K562 (cell line): Measurements from ENCODE around the gene WBP2NL. TPM values are rescaled to one million over a fixed set of nuclear protein-coding genes. Genes with fewer than 3 reads are reported as not detected.

ENCODE experiments used
- ATAC-seq: fragments of 200-7000 bp; cut with Tn5 transposase; 3 replicates; pipeline ENCODE4 v1.9.1; 2020; ENCODE audit warnings: moderate library complexity
- BruUV-seq: library from RNA; stranded (reverse); fragments of 400-500 nt; replicated peaks from 2 replicates; lab custom pipeline; 2021; lab: Mats Ljungman, UMichigan
- CTCF ChIA-PET: fragments of 300-600 bp; formaldehyde crosslinking; extraction: SDS; loops from one replicate; lab custom pipeline; 2021; ENCODE audit warnings: low intra/inter-chr PET ratio; lab: Yijun Ruan, JAX
- POLR2A ChIA-PET: fragments of 300-600, 350-650 bp; sonication (Branson Sonifier 250); formaldehyde crosslinking; extraction: SDS; loops from one replicate; lab custom pipeline; 2021; ENCODE audit warnings: antibody characterized with exemption, inconsistent platforms; lab: Yijun Ruan, JAX
- DNase-seq, 4 experiments: peaks; one replicate each; pipeline versions ENCODE4 v3.0.0 to v3.0.0-alpha.2; 2011 to 2018; ENCODE audit warnings: low spot score in 3 of 4, mixed read lengths in 3 of 4; ENCODE audit errors: extremely low read depth in 1 of 4
- FAIRE-seq: peaks from 2 replicates; lab custom pipeline; 2011; peaks lifted over from hg19 to GRCh38; lab: Jason Lieb, UNC
- H2AFZ ChIP-seq: 2 replicates; pipeline ENCODE4 v1.6.0; 2011; ENCODE audit warnings: low read depth, low read length, control low read depth, inconsistent platforms
- H3K27ac ChIP-seq: fragments of 200-600 bp; 3 replicates; pipeline ENCODE4 v1.8.0; 2011; ENCODE audit warnings: low read depth, mild to moderate bottlenecking, control low read depth, inconsistent platforms, low read length, moderate library complexity, mixed read lengths; ENCODE audit errors: extremely low read depth
- H3K27me3 ChIP-seq, 2 experiments: fragments of 300-600 bp in 1 of 2; 2 replicates in 1 of 2; 3 replicates in 1 of 2; pipeline versions ENCODE4 v1.6.0 to v1.8.0; 2011; ENCODE audit warnings: inconsistent platforms in 2 of 2, low read length in 2 of 2, mild to moderate bottlenecking in 1 of 2, mixed read lengths in 1 of 2, moderate library complexity in 1 of 2; ENCODE audit not compliant: control insufficient read depth in 2 of 2, insufficient read depth in 2 of 2
- H3K36me3 ChIP-seq: fragments of 300-600 bp; 3 replicates; pipeline ENCODE4 v1.8.0; 2011; ENCODE audit warnings: mild to moderate bottlenecking, low read length, inconsistent platforms; ENCODE audit not compliant: control insufficient read depth, insufficient read depth
- H3K4me1 ChIP-seq, 2 experiments: fragments of 200-600 bp in 1 of 2; replicated peaks in 1 of 2; 2 replicates in 1 of 2; 3 replicates in 1 of 2; pipeline versions ENCODE4 v1.5.1 to v1.8.0; 2011; ENCODE audit warnings: inconsistent platforms in 2 of 2, low read length in 2 of 2, mild to moderate bottlenecking in 1 of 2, mixed read lengths in 1 of 2, moderate library complexity in 1 of 2; ENCODE audit not compliant: control insufficient read depth in 2 of 2, insufficient read depth in 2 of 2
- H3K4me2 ChIP-seq: 2 replicates; pipeline ENCODE4 v1.6.1; 2011; ENCODE audit warnings: low read length, control low read depth, inconsistent platforms, mixed read lengths; ENCODE audit not compliant: insufficient read depth
- H3K4me3 ChIP-seq: fragments of 200-600 bp; sonication (generic), shearing (Covaris generic); 2 replicates; pipeline ENCODE4 v1.5.1; 2016; ENCODE audit warnings: control low read depth, inconsistent platforms
- H3K79me2 ChIP-seq: fragments of 200-600 bp; 3 replicates; pipeline ENCODE4 v1.8.0; 2011; ENCODE audit warnings: low read length, inconsistent platforms; ENCODE audit not compliant: control insufficient read depth, insufficient read depth
- H3K9ac ChIP-seq, 2 experiments: 2 replicates each; pipeline versions ENCODE4 v1.6.0 to v1.6.1; 2011; ENCODE audit warnings: low read depth in 2 of 2, low read length in 2 of 2, control low read depth in 1 of 2, inconsistent platforms in 1 of 2, mild to moderate bottlenecking in 1 of 2, mixed read lengths in 1 of 2; ENCODE audit not compliant: insufficient read depth in 1 of 2
- H3K9me1 ChIP-seq: one replicate; pipeline ENCODE4 v1.6.0; 2011; ENCODE audit warnings: inconsistent platforms, mild to moderate bottlenecking, low read length, moderate library complexity; ENCODE audit not compliant: control insufficient read depth, insufficient read depth
- H3K9me3 ChIP-seq: replicated peaks from 2 replicates; pipeline ENCODE4 v1.5.1; 2011; ENCODE audit warnings: low read depth, low read length, inconsistent platforms; ENCODE audit not compliant: control insufficient read depth, insufficient read depth
- H4K20me1 ChIP-seq: replicated peaks from 2 replicates; pipeline ENCODE4 v1.6.1; 2011; ENCODE audit warnings: low read length, inconsistent platforms, mixed read lengths; ENCODE audit not compliant: control insufficient read depth, insufficient read depth
- ADNP ChIP-seq: fragments of 200-800 bp; sonication (Bioruptor generic); IDR thresholded peaks from 2 replicates; pipeline ENCODE4 v1.6.1; 2016; ENCODE audit warnings: missing genetic modification characterization, missing compliant biosample characterization
- CBX1 ChIP-seq: sonication (generic); IDR thresholded peaks from 2 replicates; pipeline ENCODE4 v1.6.1; 2016; ENCODE audit warnings: antibody characterized with exemption, low read depth, mild to moderate bottlenecking
- CTBP1 ChIP-seq: fragments of 450-650 bp; IDR thresholded peaks from 2 replicates; pipeline ENCODE4 v1.6.1; 2016; ENCODE audit warnings: borderline replicate concordance
- HIVEP1 ChIP-seq: fragments of 250-450 bp; sonication (Bioruptor Pico); IDR thresholded peaks from 2 replicates; pipeline ENCODE4 v1.4.0; 2020; ENCODE audit warnings: mild to moderate bottlenecking
- HMG20B ChIP-seq: fragments of 250-450 bp; sonication (Bioruptor Pico); IDR thresholded peaks from 2 replicates; pipeline ENCODE4 v1.5.0; 2021; ENCODE audit warnings: mild to moderate bottlenecking
- KLF16 ChIP-seq: IDR thresholded peaks from 2 replicates; pipeline ENCODE4 v1.6.1; 2016; ENCODE audit warnings: antibody characterized with exemption
- MCM7 ChIP-seq, 2 experiments: fragments of 450-650 bp; IDR thresholded peaks; 2 replicates each; pipeline ENCODE4 v1.6.1; 2016 to 2018
- MLLT1 ChIP-seq, 2 experiments: fragments of 450-650 bp; IDR thresholded peaks; 2 replicates each; pipeline ENCODE4 v1.6.1; 2016
- MTA3 ChIP-seq: fragments of 450-650 bp; formaldehyde crosslinking; IDR thresholded peaks from 2 replicates; pipeline ENCODE4 v1.6.1; 2017; ENCODE audit warnings: mild to moderate bottlenecking, borderline replicate concordance
- NFE2 ChIP-seq: IDR thresholded peaks from 2 replicates; pipeline ENCODE4 v1.6.1; 2014; ENCODE audit warnings: antibody characterized with exemption, low read depth
- SAP30 ChIP-seq: fragments of 200-600 bp; sonication (generic); IDR thresholded peaks from 2 replicates; pipeline ENCODE4 v1.6.1; 2012; ENCODE audit warnings: borderline replicate concordance, low read depth, mild to moderate bottlenecking, moderate library complexity, low read length, control low read depth, inconsistent platforms; ENCODE audit not compliant: insufficient read depth, poor library complexity, severe bottlenecking
- ZFX ChIP-seq: sonication (generic); formaldehyde crosslinking; IDR thresholded peaks from 2 replicates; pipeline ENCODE4 v1.8.0; 2022; ENCODE audit warnings: mild to moderate bottlenecking, missing genetic modification reagents, moderate library complexity
- ZNF140 ChIP-seq: fragments of 250-450 bp; sonication (Bioruptor Pico); IDR thresholded peaks from 2 replicates; pipeline ENCODE4 v1.8.0; 2021; ENCODE audit warnings: moderate library complexity, mild to moderate bottlenecking, inconsistent platforms
- ZNF324 ChIP-seq: fragments of 250-450 bp; sonication (Bioruptor Pico); IDR thresholded peaks from 2 replicates; pipeline ENCODE4 v1.4.0; 2020; ENCODE audit warnings: mild to moderate bottlenecking
- WGBS: fragments of 100-300 bp; shearing (Covaris generic); methylation state at CpG from one replicate; pipeline ENCODE4 v1.1.6; 2016; ENCODE audit warnings: low coverage, mixed read lengths; ENCODE audit not compliant: insufficient coverage; ENCODE audit errors: missing lambda C conversion rate; 5-methylcytosine and 5-hydroxymethylcytosine counted together
- in situ Hi-C: fragments of 300-500 bp; cut with MboI; formaldehyde crosslinking; loops from 4 replicates; pipeline ENCODE4 v1.15.0; 2018; ENCODE audit warnings: inconsistent platforms, mixed read lengths
- intact Hi-C: fragments of 100-400 bp; cut with micrococcal nuclease; formaldehyde crosslinking; loops from 2 replicates; pipeline ENCODE4 v1.14.2; 2022
- polyA plus RNA-seq, 8 experiments: library from polyadenylated mRNA; depleted of rRNA in 4 of 8; stranded (reverse) in 5 of 8; unstranded in 3 of 8; fragments of >200 nt; fragmentation: Nextera tagmentation in 2 of 8; fragmentation: Illumina TruSeq in 1 of 8; extraction: Ambion mirVana in 2 of 8; extraction: Trizol in 1 of 8; gene quantifications; 2 replicates each; pipeline versions ENCODE4 v1.2.1 to v1.2.3, GENCODE V29; 2011 to 2014; ENCODE audit warnings: inconsistent platforms in 1 of 8, missing spikeins in 1 of 8
- total RNA-seq, 7 experiments: library from RNA; depleted of rRNA in 6 of 7; stranded (reverse); fragments of >200 nt in 6 of 7; fragmentation: Illumina TruSeq in 2 of 7; extraction: Trizol in 2 of 7; gene quantifications; 2 replicates each; pipeline versions ENCODE4 v1.2.1 to v1.2.3, GENCODE V29; 2011 to 2021; ENCODE audit warnings: low replicate concordance in 1 of 7
- TF ChIP-seq, protein P1 (sequence below): sonication (generic); formaldehyde crosslinking; IDR thresholded peaks from 2 replicates; pipeline ENCODE4 v1.9.0; 2022; ENCODE audit warnings: mild to moderate bottlenecking, missing genetic modification reagents
- TF ChIP-seq, protein P2 (sequence below): fragments of 450-650 bp; IDR thresholded peaks from 2 replicates; pipeline ENCODE4 v1.6.1; 2016; ENCODE audit warnings: low read depth, mild to moderate bottlenecking, moderate library complexity
- TF ChIP-seq, protein P3 (sequence below): IDR thresholded peaks from 2 replicates; pipeline ENCODE4 v1.6.1; 2011; ENCODE audit warnings: borderline replicate concordance, low read depth, mild to moderate bottlenecking, moderate library complexity, low read length; ENCODE audit not compliant: insufficient read depth, poor library complexity, severe bottlenecking

WBP2NL gene
- total and polyA plus RNA-seq, 9 of the 15 experiments (the other 6 are each of a cell fraction or from before 2014, with no cell fraction given), result not detected

- TF ChIP-seq HIVEP1 (CRISPR knock-in tag) (no peak), NFE2 (peak; percentile 36; the same call in 1 of the 2 replicates)
Observed at GRCh38 chr22:42022162-42022847, 23.7 kb downstream of the WBP2NL start (continued).

DNA sequence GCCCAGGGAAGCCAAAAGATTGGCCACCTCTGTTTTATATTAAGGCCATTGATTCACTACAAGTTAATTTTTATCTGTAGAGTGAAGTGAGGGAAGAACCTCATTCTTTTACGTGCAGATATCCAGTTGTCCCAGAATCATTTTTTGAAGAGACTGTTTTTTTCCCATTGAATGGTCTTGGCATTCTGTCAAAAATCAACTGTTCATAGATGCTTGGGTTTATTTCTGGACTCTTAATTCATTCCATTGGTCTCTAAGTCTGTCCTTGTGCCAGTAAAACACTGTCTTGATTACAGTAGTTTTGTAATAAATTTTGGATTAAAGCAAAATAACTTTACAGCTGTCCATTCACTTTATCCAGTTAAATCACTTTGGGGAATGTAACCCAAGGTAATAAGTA lies 26.8 kb downstream of the WBP2NL start:
- Histone ChIP-seq H3K4me3 (no peak overlapping the region), H2AFZ (no peak overlapping the region), H4K20me1 (no peaks in the 10 kb centered on the region), H3K79me2 (no peaks in the 10 kb centered on the region), H3K27ac (no peak overlapping the region), H3K9me1 (no peaks in the 10 kb centered on the region), H3K4me1 (no peaks in the 10 kb centered on the region), H3K27me3 (peaks cover 0 to 7% of the 10 kb centered on the region in 2 experiments; a peak in 2 of 5 replicates), H3K4me2 (no peak overlapping the region), H3K36me3 (no peaks in the 10 kb centered on the region), H3K9ac (no peak overlapping the region), H3K9me3 (no peaks in the 10 kb centered on the region)
- CTCF ChIA-PET, result no interaction called here
- in situ Hi-C loops, result no loop called here
- ATAC-seq (no peak), DNase-seq (no peak), FAIRE-seq (no peak)
- POLR2A ChIA-PET, result interaction anchor here (1.5 kb wide), 1 partner anchor 44 kb away, joined by 3 read pairs; no protein-coding TSS in a partner anchor
- 0% methylated on average over 1 of the region's 1 CpG for WGBS
- intact Hi-C loops, result no loop called here
- BruUV-seq, result no TSS peak
- TF ChIP-seq CTBP1 (no peak), MTA3 (no peak), ZFX (CRISPR knock-in tag) (no peak), SAP30 (no peak), ZNF140 (CRISPR knock-in tag) (no peak), ADNP (no peak), NFE2 (no peak), MCM7 (IDR thresholded peaks at IDR 0.05) (no peak), HMG20B (CRISPR knock-in tag) (no peak), CBX1 (no peak), MLLT1 (IDR thresholded peaks at IDR 0.05) (no peak), KLF16 (no peak), ZNF324 (CRISPR knock-in tag) (no peak)
- TF ChIP-seq, protein P1, sequence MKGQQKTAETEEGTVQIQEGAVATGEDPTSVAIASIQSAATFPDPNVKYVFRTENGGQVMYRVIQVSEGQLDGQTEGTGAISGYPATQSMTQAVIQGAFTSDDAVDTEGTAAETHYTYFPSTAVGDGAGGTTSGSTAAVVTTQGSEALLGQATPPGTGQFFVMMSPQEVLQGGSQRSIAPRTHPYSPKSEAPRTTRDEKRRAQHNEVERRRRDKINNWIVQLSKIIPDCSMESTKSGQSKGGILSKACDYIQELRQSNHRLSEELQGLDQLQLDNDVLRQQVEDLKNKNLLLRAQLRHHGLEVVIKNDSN, result no peak
- TF ChIP-seq, protein P2, sequence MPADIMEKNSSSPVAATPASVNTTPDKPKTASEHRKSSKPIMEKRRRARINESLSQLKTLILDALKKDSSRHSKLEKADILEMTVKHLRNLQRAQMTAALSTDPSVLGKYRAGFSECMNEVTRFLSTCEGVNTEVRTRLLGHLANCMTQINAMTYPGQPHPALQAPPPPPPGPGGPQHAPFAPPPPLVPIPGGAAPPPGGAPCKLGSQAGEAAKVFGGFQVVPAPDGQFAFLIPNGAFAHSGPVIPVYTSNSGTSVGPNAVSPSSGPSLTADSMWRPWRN, result no peak
- TF ChIP-seq, protein P3, sequence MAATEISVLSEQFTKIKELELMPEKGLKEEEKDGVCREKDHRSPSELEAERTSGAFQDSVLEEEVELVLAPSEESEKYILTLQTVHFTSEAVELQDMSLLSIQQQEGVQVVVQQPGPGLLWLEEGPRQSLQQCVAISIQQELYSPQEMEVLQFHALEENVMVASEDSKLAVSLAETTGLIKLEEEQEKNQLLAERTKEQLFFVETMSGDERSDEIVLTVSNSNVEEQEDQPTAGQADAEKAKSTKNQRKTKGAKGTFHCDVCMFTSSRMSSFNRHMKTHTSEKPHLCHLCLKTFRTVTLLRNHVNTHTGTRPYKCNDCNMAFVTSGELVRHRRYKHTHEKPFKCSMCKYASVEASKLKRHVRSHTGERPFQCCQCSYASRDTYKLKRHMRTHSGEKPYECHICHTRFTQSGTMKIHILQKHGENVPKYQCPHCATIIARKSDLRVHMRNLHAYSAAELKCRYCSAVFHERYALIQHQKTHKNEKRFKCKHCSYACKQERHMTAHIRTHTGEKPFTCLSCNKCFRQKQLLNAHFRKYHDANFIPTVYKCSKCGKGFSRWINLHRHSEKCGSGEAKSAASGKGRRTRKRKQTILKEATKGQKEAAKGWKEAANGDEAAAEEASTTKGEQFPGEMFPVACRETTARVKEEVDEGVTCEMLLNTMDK, result no peak
